ENCODE measurements around the gene SH3RF1. TPM values are rescaled to one million over a fixed set of nuclear protein-coding genes. Genes with fewer than 3 reads are reported as not detected.

SH3RF1 gene
- total RNA-seq, 1 donor from 2014 or later = 17.1 TPM

- H3K4me3 Mint-ChIP-seq = no peak overlapping the region
- no peak overlapping the region for H3K4me2 ChIP-seq
These were observed 17.6 kb downstream of the SH3RF1 start for GRCh38 chr4:169253113-169253671.

GRCh38 chr4:169252339-169253112 is 18.2 kb downstream of the SH3RF1 start:
- Mint-ChIP-seq H3K9me3 (peaks cover 6% of the 10 kb centered on the region), H3K27me3 (ENCODE audit: insufficient read depth, low read depth) (peaks cover 3% of the 10 kb centered on the region), H3K4me1 (peaks cover 40% of the 10 kb centered on the region), H3K36me3 (peaks cover 25% of the 10 kb centered on the region), H3K4me3 (no peak overlapping the region), H3K27ac (peak overlapping the region; percentile 74)
- Histone ChIP-seq H3F3A (ENCODE audit: low read depth) (no peaks in the 10 kb centered on the region), H3K79me2 (ENCODE audit: low read depth) (peaks cover 100% of the 10 kb centered on the region), H3K27ac (no peak overlapping the region), H3K4me2 (peak overlapping the region; percentile 55), H3K9me3 (ENCODE audit: low read depth) (no peaks in the 10 kb centered on the region), H3K36me3 (no peaks in the 10 kb centered on the region), H2AFZ (replicated peaks) (no peak overlapping the region), H3K4me3 (no peak overlapping the region), H3K9ac (no peak overlapping the region), H3K4me1 (peaks cover 30% of the 10 kb centered on the region), H4K20me1 (ENCODE audit: low read depth) (peaks cover 12% of the 10 kb centered on the region), H3K27me3 (no peaks in the 10 kb centered on the region)
- TF ChIP-seq EZH2phosphoT487 (IDR thresholded peaks at IDR 0.05) (no peak), CTCF (IDR thresholded peaks at IDR 0.05) (no peak), EZH2 (IDR thresholded peaks at IDR 0.05) (no peak)
- DNase-seq (ENCODE audit: low spot score) = no peak

More at GRCh38 chr4:169253113-169253671, 17.6 kb downstream of the SH3RF1 start:
- Mint-ChIP-seq H3K9me3 (peaks cover 4% of the 10 kb centered on the region), H3K27me3 (ENCODE audit: insufficient read depth, low read depth) (peaks cover 2% of the 10 kb centered on the region), H3K36me3 (peaks cover 22% of the 10 kb centered on the region), H3K4me1 (peaks cover 43% of the 10 kb centered on the region), H3K27ac (peak overlapping the region; percentile 74)
- Histone ChIP-seq H3K9ac (no peak overlapping the region), H4K20me1 (ENCODE audit: low read depth) (peaks cover 19% of the 10 kb centered on the region), H3K9me3 (ENCODE audit: low read depth) (no peaks in the 10 kb centered on the region), H3K79me2 (ENCODE audit: low read depth) (peaks cover 100% of the 10 kb centered on the region), H3K27me3 (no peaks in the 10 kb centered on the region), H3F3A (ENCODE audit: low read depth) (peaks cover 7% of the 10 kb centered on the region), H3K4me1 (peaks cover 37% of the 10 kb centered on the region), H3K4me3 (no peak overlapping the region), H2AFZ (replicated peaks) (no peak overlapping the region), H3K36me3 (no peaks in the 10 kb centered on the region), H3K27ac (no peak overlapping the region)
- no peak for TF ChIP-seq EZH2 (IDR thresholded peaks at IDR 0.05)
- DNase-seq (ENCODE audit: low spot score) = no peak

GRCh38 chr4:169251291-169252235 is 19.2 kb downstream of the SH3RF1 start:
- Histone ChIP-seq H3K27me3 (no peaks in the 10 kb centered on the region), H3K9ac (no peak overlapping the region), H3K4me2 (peak overlapping the region; percentile 55), H3K9me3 (ENCODE audit: low read depth) (no peaks in the 10 kb centered on the region), H4K20me1 (ENCODE audit: low read depth) (peaks cover 4% of the 10 kb centered on the region), H3K36me3 (no peaks in the 10 kb centered on the region), H3K27ac (peak overlapping the region; percentile 31), H3K4me3 (no peak overlapping the region), H3F3A (ENCODE audit: low read depth) (no peaks in the 10 kb centered on the region), H2AFZ (replicated peaks) (no peak overlapping the region), H3K4me1 (peaks cover 32% of the 10 kb centered on the region), H3K79me2 (ENCODE audit: low read depth) (peaks cover 100% of the 10 kb centered on the region)
- no peak overlapping the region for H3K27ac Mint-ChIP-seq
- H3K27me3 Mint-ChIP-seq (ENCODE audit: insufficient read depth, low read depth) = peaks cover 2% of the 10 kb centered on the region
- DNase-seq (ENCODE audit: low spot score) = peak; percentile 55
- H3K36me3 Mint-ChIP-seq = peaks cover 31% of the 10 kb centered on the region
- TF ChIP-seq CTCF (IDR thresholded peaks at IDR 0.05) (no peak), EZH2 (IDR thresholded peaks at IDR 0.05) (no peak), EZH2phosphoT487 (IDR thresholded peaks at IDR 0.05) (no peak)
- peaks cover 12% of the 10 kb centered on the region for H3K9me3 Mint-ChIP-seq
- no peak overlapping the region for H3K4me3 Mint-ChIP-seq
- peaks cover 42% of the 10 kb centered on the region for H3K4me1 Mint-ChIP-seq

Data from neural progenitor cell (in vitro differentiated cells).